SK-N-MC (cell line): ENCODE results near the gene MYOM3.
"Not testable (repeated sequence)": the region's sequence is repeated elsewhere in the genome, so short reads cannot be mapped to it uniquely, and the experiment has no call there.

ENCODE experiments used
- DNase-seq: peaks from one replicate; pipeline ENCODE4 v3.0.0-alpha.2; 2011; ENCODE audit warnings: low read depth, low spot score
- H3K27ac ChIP-seq: fragments of 200-600 bp; sonication (generic); 2 replicates; pipeline ENCODE4 v1.5.1; 2016; ENCODE audit warnings: mixed run types
- H3K36me3 ChIP-seq: fragments of 200-600 bp; sonication (generic); 2 replicates; pipeline ENCODE4 v1.6.1; 2017; ENCODE audit warnings: antibody characterized with exemption, low read length, mixed read lengths; ENCODE audit not compliant: insufficient read depth
- H3K4me3 ChIP-seq: fragments of 200-600 bp; sonication (generic); 2 replicates; pipeline ENCODE4 v1.5.1; 2016
- H3K9ac ChIP-seq: fragments of 200-600 bp; sonication (generic); 2 replicates; pipeline ENCODE4 v1.8.0; 2017; ENCODE audit warnings: mixed run types, mixed read lengths; ENCODE audit not compliant: insufficient read length
- H3K9me3 ChIP-seq: fragments of 200-600 bp; sonication (generic); 2 replicates; pipeline ENCODE4 v1.6.1; 2017; ENCODE audit warnings: low read depth, mild to moderate bottlenecking, antibody characterized with exemption, low read length, moderate library complexity, mixed read lengths
- EZH2 ChIP-seq: fragments of 200-600 bp; sonication (generic); IDR thresholded peaks from one replicate; pipeline ENCODE4 v1.6.1; 2017; ENCODE audit warnings: antibody characterized with exemption
- FOXP2 ChIP-seq: optimal IDR thresholded peaks from 2 replicates; pipeline ENCODE3; 2011; ENCODE audit warnings: mild to moderate bottlenecking, moderate library complexity; ENCODE audit not compliant: insufficient read depth; ENCODE audit errors: extremely low read length, control extremely low read depth
- POLR2AphosphoS5 ChIP-seq: IDR thresholded peaks from 2 replicates; pipeline ENCODE4 v1.6.1; 2012; ENCODE audit warnings: mild to moderate bottlenecking, low read depth, low read length, borderline replicate concordance

The MYOM3 gene

GRCh38 chr1:24055681-24056080, 56.3 kb downstream of the MYOM3 start:
- Histone ChIP-seq H3K9ac (no peak overlapping the region), H3K27ac (no peak overlapping the region), H3K4me3 (no peak overlapping the region), H3K36me3 (no peaks in the 10 kb centered on the region), H3K9me3 (no peaks in the 10 kb centered on the region)
- TF ChIP-seq EZH2 (no peak), FOXP2 (no peak), POLR2AphosphoS5 (no peak)
- DNase-seq: no peak

DNA sequence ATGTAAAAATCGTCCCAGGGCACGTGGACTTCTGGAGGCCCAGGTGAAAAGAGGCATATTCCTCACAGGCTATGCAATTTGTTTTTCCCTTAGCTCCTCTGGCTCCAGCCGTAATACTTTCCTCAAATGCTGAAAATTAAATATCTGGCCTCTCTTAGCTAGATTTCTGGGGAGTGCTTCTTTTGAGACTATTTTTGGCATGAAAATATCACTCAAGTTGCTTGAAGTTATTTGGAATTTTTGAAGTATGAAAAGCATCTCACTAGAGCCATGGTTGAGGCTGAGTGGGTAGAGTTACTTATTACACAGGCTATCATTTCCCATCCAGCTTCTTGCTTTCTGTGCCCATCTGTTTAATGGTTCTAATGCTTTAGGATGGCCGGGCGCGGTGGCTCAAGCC, 59.7 kb downstream of the MYOM3 start:
- no peak for TF ChIP-seq POLR2AphosphoS5
- TF ChIP-seq EZH2: no peak
- no peak for TF ChIP-seq FOXP2

GRCh38 chr1:24051206-24051945, 60.6 kb downstream of the MYOM3 start:
- TF ChIP-seq POLR2AphosphoS5: peak; percentile 64; the same call in 1 of the 2 replicates
- TF ChIP-seq FOXP2: peak; percentile 44
- no peak for TF ChIP-seq EZH2
- Histone ChIP-seq H3K36me3 (no peaks in the 10 kb centered on the region), H3K4me3 (peak overlapping the region; percentile 42), H3K9me3 (no peaks in the 10 kb centered on the region), H3K27ac (no peak overlapping the region), H3K9ac (no peak overlapping the region)
- peak; percentile 98 for DNase-seq

More for the DNA sequence above, 59.7 kb downstream of the MYOM3 start:
- no peaks in the 10 kb centered on the region for H3K36me3 ChIP-seq
- no peak overlapping the region for H3K9ac ChIP-seq
- DNase-seq: no peak
- H3K4me3 ChIP-seq: no peak overlapping the region
- H3K27ac ChIP-seq: no peak overlapping the region
- H3K9me3 ChIP-seq: no peaks in the 10 kb centered on the region

DNA sequence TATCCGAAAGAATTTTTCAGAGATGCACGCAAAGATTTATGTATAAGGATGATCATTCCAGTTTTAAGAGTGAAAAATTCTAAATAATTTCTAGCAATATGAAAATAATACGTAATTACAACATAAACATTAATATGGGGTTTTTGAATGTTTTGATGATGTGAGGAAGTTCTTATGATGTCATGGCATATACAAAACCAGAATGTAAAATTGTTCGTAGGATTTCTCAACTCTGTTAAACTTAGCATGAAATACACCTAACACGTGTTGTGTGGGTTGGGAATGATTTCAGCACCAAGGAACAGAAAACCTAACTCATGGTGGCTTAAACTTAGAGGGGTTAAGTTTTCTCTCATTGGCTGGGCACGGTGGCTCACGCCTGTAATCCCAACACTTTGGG, 62.2 kb downstream of the MYOM3 start:
- Histone ChIP-seq H3K9me3 (no peaks in the 10 kb centered on the region), H3K27ac (no peak overlapping the region), H3K9ac (no peak overlapping the region), H3K4me3 (no peak overlapping the region), H3K36me3 (no peaks in the 10 kb centered on the region)
- no peak for DNase-seq
- TF ChIP-seq FOXP2: no peak
- no peak for TF ChIP-seq POLR2AphosphoS5
- no peak for TF ChIP-seq EZH2

- H3K4me3 ChIP-seq, H3K9me3 ChIP-seq, H3K36me3 ChIP-seq, H3K27ac ChIP-seq, DNase-seq, H3K9ac ChIP-seq: not testable (repeated sequence)
These were observed 63.0 kb downstream of the MYOM3 start for GRCh38 chr1:24048894-24049293.

- H3K27ac ChIP-seq: no peak overlapping the region
- H3K9me3 ChIP-seq: no peaks in the 10 kb centered on the region
- no peaks in the 10 kb centered on the region for H3K36me3 ChIP-seq
- DNase-seq: no peak
- H3K9ac ChIP-seq: no peak overlapping the region
- TF ChIP-seq POLR2AphosphoS5 (no peak), EZH2 (no peak), FOXP2 (no peak)
- H3K4me3 ChIP-seq: no peak overlapping the region
These were observed 63.6 kb downstream of the MYOM3 start for GRCh38 chr1:24048205-24048869.

GRCh38 chr1:24047110-24047477, 64.8 kb downstream of the MYOM3 start:
- Histone ChIP-seq H3K36me3 (no peaks in the 10 kb centered on the region), H3K9me3 (no peaks in the 10 kb centered on the region), H3K27ac (no peak overlapping the region), H3K4me3 (no peak overlapping the region), H3K9ac (no peak overlapping the region)
- TF ChIP-seq FOXP2: no peak
- no peak for TF ChIP-seq POLR2AphosphoS5
- no peak for TF ChIP-seq EZH2
- no peak for DNase-seq

DNA sequence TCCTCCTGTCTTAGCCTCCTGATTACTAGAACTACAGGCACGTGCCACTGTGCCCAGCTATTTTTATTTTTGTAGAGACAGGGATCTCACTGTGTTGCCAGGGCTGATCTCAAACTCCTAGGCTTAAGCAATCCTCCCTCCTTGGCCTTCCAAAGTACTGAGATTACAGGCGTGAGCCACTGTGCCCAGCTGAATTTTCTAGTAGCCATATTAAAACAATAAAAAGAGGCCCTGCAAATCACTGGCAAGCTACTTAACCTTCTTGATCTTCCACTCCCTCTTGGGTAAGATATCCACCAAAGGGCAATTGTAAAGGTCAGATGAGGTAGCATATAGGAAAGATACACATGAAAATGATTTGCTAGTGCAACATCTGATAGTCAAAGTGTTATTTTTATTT, 66.2 kb downstream of the MYOM3 start:
- no peak overlapping the region for H3K27ac ChIP-seq
- no peak for DNase-seq
- H3K9me3 ChIP-seq: no peaks in the 10 kb centered on the region
- TF ChIP-seq FOXP2: no peak
- no peak for TF ChIP-seq POLR2AphosphoS5
- no peaks in the 10 kb centered on the region for H3K36me3 ChIP-seq
- H3K4me3 ChIP-seq: no peak overlapping the region
- no peak overlapping the region for H3K9ac ChIP-seq

- H3K36me3 ChIP-seq, H3K9me3 ChIP-seq, H3K4me3 ChIP-seq, DNase-seq, H3K27ac ChIP-seq, H3K9ac ChIP-seq: not testable (repeated sequence)
These were observed 67.3 kb downstream of the MYOM3 start for GRCh38 chr1:24044672-24045071.
